ENCODE measurements around the gene RNF220. TPM values are rescaled to one million over a fixed set of nuclear protein-coding genes. Genes with fewer than 3 reads are reported as not detected.

Gene RNF220
- total RNA-seq, 1 donor from 2014 or later: 62.6 TPM

- peaks cover 14% of the 10 kb centered on the region for H3K4me1 ChIP-seq
- TF ChIP-seq CTCF (IDR thresholded peaks at IDR 0.05; ENCODE audit: borderline replicate concordance): no peak
- intact Hi-C loops (cut with micrococcal nuclease): no loop called here
- no peak for DNase-seq
- no peaks in the 10 kb centered on the region for H3K9me3 ChIP-seq (replicated peaks)
- no peak overlapping the region for H3K27ac ChIP-seq (replicated peaks)
- H3K36me3 ChIP-seq: no peaks in the 10 kb centered on the region
- no peaks in the 10 kb centered on the region for H3K27me3 ChIP-seq (ENCODE audit: low read depth)
- no peak overlapping the region for H3K4me3 ChIP-seq
Observed at GRCh38 chr1:44682883-44683265, 277.8 kb downstream of the RNF220 start.

- Histone ChIP-seq H3K9me3 (replicated peaks) (no peaks in the 10 kb centered on the region), H3K4me3 (no peak overlapping the region), H3K36me3 (no peaks in the 10 kb centered on the region), H3K27me3 (ENCODE audit: low read depth) (no peaks in the 10 kb centered on the region), H3K27ac (replicated peaks) (no peak overlapping the region), H3K4me1 (no peaks in the 10 kb centered on the region)
- intact Hi-C loops (cut with micrococcal nuclease): no loop called here
- TF ChIP-seq CTCF (IDR thresholded peaks at IDR 0.05; ENCODE audit: borderline replicate concordance): no peak
- no peak for DNase-seq
Observed at GRCh38 chr1:44684525-44684924, 279.5 kb downstream of the RNF220 start.

GRCh38 chr1:44685218-44685617, 280.2 kb downstream of the RNF220 start:
- TF ChIP-seq CTCF (IDR thresholded peaks at IDR 0.05; ENCODE audit: borderline replicate concordance): no peak
- intact Hi-C loops (cut with micrococcal nuclease): no loop called here

GRCh38 chr1:44685881-44686280, 280.8 kb downstream of the RNF220 start:
- no peak for DNase-seq
- Histone ChIP-seq H3K4me1 (no peaks in the 10 kb centered on the region), H3K36me3 (no peaks in the 10 kb centered on the region), H3K27ac (replicated peaks) (no peak overlapping the region), H3K27me3 (ENCODE audit: low read depth) (peaks cover 6% of the 10 kb centered on the region), H3K4me3 (no peak overlapping the region), H3K9me3 (replicated peaks) (no peaks in the 10 kb centered on the region)
- TF ChIP-seq CTCF (IDR thresholded peaks at IDR 0.05; ENCODE audit: borderline replicate concordance): no peak
- intact Hi-C loops (cut with micrococcal nuclease): no loop called here

More at GRCh38 chr1:44685218-44685617, 280.2 kb downstream of the RNF220 start:
- no peak for DNase-seq
- Histone ChIP-seq H3K4me3 (no peak overlapping the region), H3K9me3 (replicated peaks) (no peaks in the 10 kb centered on the region), H3K36me3 (no peaks in the 10 kb centered on the region), H3K27ac (replicated peaks) (no peak overlapping the region), H3K27me3 (ENCODE audit: low read depth) (peaks cover 5% of the 10 kb centered on the region), H3K4me1 (no peaks in the 10 kb centered on the region)

GRCh38 chr1:44688760-44689446, 283.8 kb downstream of the RNF220 start:
- DNase-seq: no peak
- H3K27ac ChIP-seq (replicated peaks): no peak overlapping the region
- H3K27me3 ChIP-seq (ENCODE audit: low read depth): peaks cover 6% of the 10 kb centered on the region
- no peaks in the 10 kb centered on the region for H3K4me1 ChIP-seq
- no peaks in the 10 kb centered on the region for H3K9me3 ChIP-seq (replicated peaks)
- no peak for TF ChIP-seq CTCF (IDR thresholded peaks at IDR 0.05; ENCODE audit: borderline replicate concordance)
- H3K4me3 ChIP-seq: no peak overlapping the region
- no peaks in the 10 kb centered on the region for H3K36me3 ChIP-seq
- intact Hi-C loops (cut with micrococcal nuclease): no loop called here

All from left ventricle myocardium inferior (tissue), 1 donor.